ENCODE data around the gene DGKB. TPM values are rescaled to one million over a fixed set of nuclear protein-coding genes. Genes with fewer than 3 reads are reported as not detected.

DGKB gene
- total and polyA plus RNA-seq, 9 donors, result under 0.01 to 1.3 (median 0.28) TPM; not detected in 2

- Histone ChIP-seq H3K27me3 (no peaks in the 10 kb centered on the region), H3K4me3 (no peak overlapping the region), H3K36me3 (no peaks in the 10 kb centered on the region), H3K27ac (no peak overlapping the region), H3K4me1 (ENCODE audit: insufficient read depth) (no peaks in the 10 kb centered on the region), H3K9me3 (no peaks in the 10 kb centered on the region)
- DNase-seq, result no peak
- WGBS, 3 donors, result 79 to 94% (median 82%) methylated on average over 2 of the region's 2 CpGs
- TF ChIP-seq POLR2A (IDR thresholded peaks at IDR 0.05) (no peak), EP300 (IDR thresholded peaks at IDR 0.05) (no peak)
- TF ChIP-seq, protein P1, sequence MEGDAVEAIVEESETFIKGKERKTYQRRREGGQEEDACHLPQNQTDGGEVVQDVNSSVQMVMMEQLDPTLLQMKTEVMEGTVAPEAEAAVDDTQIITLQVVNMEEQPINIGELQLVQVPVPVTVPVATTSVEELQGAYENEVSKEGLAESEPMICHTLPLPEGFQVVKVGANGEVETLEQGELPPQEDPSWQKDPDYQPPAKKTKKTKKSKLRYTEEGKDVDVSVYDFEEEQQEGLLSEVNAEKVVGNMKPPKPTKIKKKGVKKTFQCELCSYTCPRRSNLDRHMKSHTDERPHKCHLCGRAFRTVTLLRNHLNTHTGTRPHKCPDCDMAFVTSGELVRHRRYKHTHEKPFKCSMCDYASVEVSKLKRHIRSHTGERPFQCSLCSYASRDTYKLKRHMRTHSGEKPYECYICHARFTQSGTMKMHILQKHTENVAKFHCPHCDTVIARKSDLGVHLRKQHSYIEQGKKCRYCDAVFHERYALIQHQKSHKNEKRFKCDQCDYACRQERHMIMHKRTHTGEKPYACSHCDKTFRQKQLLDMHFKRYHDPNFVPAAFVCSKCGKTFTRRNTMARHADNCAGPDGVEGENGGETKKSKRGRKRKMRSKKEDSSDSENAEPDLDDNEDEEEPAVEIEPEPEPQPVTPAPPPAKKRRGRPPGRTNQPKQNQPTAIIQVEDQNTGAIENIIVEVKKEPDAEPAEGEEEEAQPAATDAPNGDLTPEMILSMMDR (IDR thresholded peaks at IDR 0.05), result no peak
- intact Hi-C loops (cut with DNase I), result no loop called here
Observed at GRCh38 chr7:14850039-14850438, 52.5 kb downstream of the DGKB start.

- Histone ChIP-seq H3K9me3 (no peaks in the 10 kb centered on the region), H3K27me3 (no peaks in the 10 kb centered on the region), H3K36me3 (no peaks in the 10 kb centered on the region), H3K4me3 (no peak overlapping the region), H3K27ac (no peak overlapping the region), H3K4me1 (ENCODE audit: insufficient read depth) (no peaks in the 10 kb centered on the region)
- 80 to 88% (median 85%) methylated on average over 4 of the region's 4 CpGs for WGBS, 3 donors
- intact Hi-C loops (cut with DNase I), result no loop called here
- no peak for DNase-seq
- TF ChIP-seq, protein P1 (IDR thresholded peaks at IDR 0.05), result no peak
- TF ChIP-seq POLR2A (IDR thresholded peaks at IDR 0.05), result no peak
- no peak for TF ChIP-seq EP300 (IDR thresholded peaks at IDR 0.05)
Observed at GRCh38 chr7:14846405-14846804, 56.1 kb downstream of the DGKB start.

GRCh38 chr7:14843755-14844154 is 58.8 kb downstream of the DGKB start:
- WGBS, 3 donors, result 70 to 94% (median 75%) methylated on average over 1 of the region's 1 CpG
- intact Hi-C loops (cut with DNase I), result no loop called here
- Histone ChIP-seq H3K36me3 (no peaks in the 10 kb centered on the region), H3K4me1 (ENCODE audit: insufficient read depth) (no peaks in the 10 kb centered on the region), H3K27ac (no peak overlapping the region), H3K9me3 (no peaks in the 10 kb centered on the region), H3K27me3 (no peaks in the 10 kb centered on the region), H3K4me3 (no peak overlapping the region)
- no peak for DNase-seq
- TF ChIP-seq POLR2A (IDR thresholded peaks at IDR 0.05) (no peak), EP300 (IDR thresholded peaks at IDR 0.05) (no peak)
- TF ChIP-seq, protein P1 (IDR thresholded peaks at IDR 0.05), result no peak

DNA sequence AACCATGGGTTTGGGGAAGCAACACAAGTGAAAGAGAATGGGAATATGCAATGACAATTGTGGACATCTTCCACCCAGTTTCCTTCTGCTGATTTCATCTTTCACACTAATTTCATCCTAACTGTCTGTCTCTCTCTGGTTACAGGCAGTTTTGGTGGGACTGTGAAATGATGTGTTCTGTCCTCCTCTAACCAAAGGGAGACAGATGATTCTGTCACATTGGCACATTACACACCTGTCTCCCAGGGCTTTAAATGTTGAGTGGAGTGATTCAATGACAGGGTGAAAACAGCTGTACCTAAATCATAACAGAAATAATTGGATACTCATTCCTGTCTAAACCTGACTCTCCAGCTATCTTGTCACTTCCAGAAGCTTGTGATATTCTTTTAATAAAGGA is 60.0 kb downstream of the DGKB start:
- Histone ChIP-seq H3K27ac (no peak overlapping the region), H3K27me3 (no peaks in the 10 kb centered on the region), H3K36me3 (no peaks in the 10 kb centered on the region), H3K4me3 (no peak overlapping the region), H3K4me1 (ENCODE audit: insufficient read depth) (no peaks in the 10 kb centered on the region), H3K9me3 (no peaks in the 10 kb centered on the region)
- TF ChIP-seq EP300 (IDR thresholded peaks at IDR 0.05), result no peak
- TF ChIP-seq, protein P1 (IDR thresholded peaks at IDR 0.05), result no peak
- TF ChIP-seq POLR2A (IDR thresholded peaks at IDR 0.05), result no peak
- DNase-seq, result no peak
- intact Hi-C loops (cut with DNase I), result no loop called here

DNA sequence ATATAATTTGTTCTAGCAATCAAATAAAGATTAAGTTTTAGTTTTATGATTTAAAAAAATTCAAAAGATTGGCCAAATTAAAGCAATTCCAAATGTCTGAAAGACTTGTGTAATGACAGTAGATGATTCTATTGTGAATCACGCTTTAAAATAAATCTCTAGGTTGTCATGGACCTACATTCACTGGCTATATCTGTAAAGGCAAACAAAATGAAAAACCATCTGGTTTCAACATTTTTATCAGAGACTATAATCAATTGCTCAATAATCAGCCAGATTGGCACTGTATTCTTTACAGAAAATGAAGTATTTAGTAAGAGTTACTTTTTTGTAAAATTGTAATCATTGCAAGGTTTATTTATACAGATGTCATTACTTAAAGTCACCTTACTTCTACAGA is 60.7 kb downstream of the DGKB start:
- DNase-seq, result no peak
- no peaks in the 10 kb centered on the region for H3K4me1 ChIP-seq (ENCODE audit: insufficient read depth)
- no peaks in the 10 kb centered on the region for H3K9me3 ChIP-seq
- 90 to 97% (median 92%) methylated on average over 1 of the region's 1 CpG for WGBS, 3 donors
- no peaks in the 10 kb centered on the region for H3K27me3 ChIP-seq
- no peaks in the 10 kb centered on the region for H3K36me3 ChIP-seq
- TF ChIP-seq EP300 (IDR thresholded peaks at IDR 0.05) (no peak), POLR2A (IDR thresholded peaks at IDR 0.05) (no peak)
- TF ChIP-seq, protein P1 (IDR thresholded peaks at IDR 0.05), result no peak
- intact Hi-C loops (cut with DNase I), result no loop called here
- no peak overlapping the region for H3K27ac ChIP-seq
- H3K4me3 ChIP-seq, result no peak overlapping the region

Measured in ovary (tissue), 9 donors.